NCI-H187 treated with DMSO at 0.1 percent for 48 hours (cell line): Measurements from ENCODE around the gene ERFL.
"Not testable (repeated sequence)": the region's sequence is repeated elsewhere in the genome, so short reads cannot be mapped to it uniquely, and the experiment has no call there.

Source experiments
- DNase-seq: peaks from one replicate; lab custom pipeline; 2025; lab: John Stamatoyannopoulos, UW

The ERFL gene

DNA sequence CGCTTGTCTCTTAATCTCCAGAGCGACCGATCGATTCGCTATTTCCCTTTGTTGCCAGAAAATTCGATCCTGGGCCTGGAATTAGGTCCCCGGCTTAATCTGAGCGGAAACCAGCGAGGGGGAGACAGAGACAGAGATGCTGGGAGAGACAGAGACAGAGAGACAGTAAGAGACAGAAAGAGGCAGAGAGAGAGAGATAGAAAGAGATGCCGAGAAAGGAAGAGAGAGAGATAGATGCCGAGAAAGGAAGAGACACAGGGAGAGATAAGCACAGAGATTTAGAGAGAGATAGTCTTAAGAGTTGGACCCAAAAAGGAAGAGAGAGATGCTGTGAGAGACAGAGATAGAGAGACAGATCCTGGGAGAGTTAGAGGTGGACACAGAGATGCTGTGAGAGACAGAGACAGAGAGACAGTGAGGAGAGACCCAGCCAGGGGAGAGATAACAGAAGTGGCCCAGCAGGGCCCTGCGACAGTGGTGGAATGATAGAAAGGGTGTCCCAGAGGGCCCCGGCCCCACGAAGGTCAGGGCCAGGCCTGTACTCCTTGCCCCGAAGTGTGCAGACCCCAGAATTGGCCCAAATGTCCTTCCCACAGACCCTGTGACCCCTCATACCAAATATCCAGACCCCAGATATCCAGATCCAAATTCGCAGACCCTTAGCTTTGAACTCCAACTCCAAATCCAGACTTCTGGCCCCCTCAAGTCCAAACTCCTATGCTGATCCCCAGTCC lies 1.3 kb downstream of the ERFL start:
- no peak for DNase-seq

DNA sequence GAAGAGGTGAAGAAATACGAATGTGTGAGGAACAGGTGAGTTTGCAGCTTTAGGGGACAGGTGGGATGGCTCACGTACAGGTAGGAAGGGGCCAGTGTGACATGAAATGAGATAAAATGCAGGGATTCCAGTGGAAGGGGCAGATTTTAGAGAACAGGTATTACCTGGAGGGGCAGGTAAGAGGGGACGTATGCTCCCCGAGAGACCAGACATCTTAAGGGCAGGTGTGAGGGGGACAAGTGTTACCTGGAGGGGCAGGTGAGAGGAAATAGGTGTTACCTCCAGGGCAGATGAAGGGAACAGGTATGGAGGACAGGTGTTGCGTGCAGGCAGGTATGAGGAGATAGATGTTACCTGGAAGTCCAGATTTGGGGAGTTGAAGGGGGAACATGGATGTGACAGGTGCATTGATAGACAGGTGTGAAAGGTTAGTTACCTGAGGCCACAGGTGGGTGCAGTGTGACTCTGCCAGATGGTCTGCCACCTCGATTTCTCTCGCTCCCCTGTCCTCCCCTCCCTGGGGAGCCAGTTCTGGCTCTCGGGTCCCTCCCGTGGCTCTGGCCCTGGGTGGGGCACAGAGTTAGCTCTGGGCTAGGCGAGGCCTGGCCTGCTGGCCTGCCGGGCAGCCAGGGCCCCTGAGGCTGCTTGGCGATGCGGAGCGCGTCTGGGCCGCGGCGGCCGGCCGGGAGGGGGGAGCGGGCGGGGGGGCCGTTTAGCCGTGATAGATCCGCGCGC lies 2.1 kb downstream of the ERFL start:
- no peak for DNase-seq

DNA sequence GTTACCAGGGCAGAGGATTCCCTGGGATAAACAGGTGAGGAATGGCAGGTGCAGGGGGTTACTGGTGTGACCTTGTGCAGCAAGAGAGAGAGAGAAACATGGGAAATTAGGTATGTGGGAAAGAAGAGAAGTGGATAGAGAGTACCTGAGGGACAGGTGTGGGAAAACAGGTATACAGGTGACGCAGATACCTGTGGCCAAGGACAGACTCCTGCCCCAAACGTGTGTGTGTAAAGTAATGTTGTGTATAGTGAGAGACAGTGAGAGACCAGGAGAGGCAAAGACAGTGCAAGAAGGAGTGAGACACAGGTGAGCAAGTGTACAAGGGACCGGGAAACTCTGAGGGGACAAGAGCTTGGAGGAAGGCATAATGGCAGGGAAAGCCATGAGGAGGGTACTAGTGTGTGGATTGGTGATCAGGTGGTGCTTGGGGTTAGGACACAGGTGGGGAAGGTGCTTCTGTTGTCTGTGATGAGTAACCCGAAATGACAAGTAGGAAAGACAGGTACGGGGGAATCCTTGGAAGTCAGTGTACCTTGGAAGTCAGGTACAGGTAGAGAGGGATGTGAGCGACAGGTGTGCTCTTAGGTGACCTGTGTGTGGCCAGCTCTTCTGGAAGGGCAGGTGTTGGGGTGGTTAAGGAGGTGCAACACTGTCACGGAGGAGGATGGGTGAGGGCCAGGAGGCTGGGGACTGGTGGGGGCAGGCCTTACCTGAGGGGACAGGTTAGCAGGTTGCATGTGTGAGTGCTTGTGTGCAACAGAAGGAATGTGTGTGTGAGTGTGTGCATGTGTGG lies 2.8 kb downstream of the ERFL start:
- no peak for DNase-seq

DNA sequence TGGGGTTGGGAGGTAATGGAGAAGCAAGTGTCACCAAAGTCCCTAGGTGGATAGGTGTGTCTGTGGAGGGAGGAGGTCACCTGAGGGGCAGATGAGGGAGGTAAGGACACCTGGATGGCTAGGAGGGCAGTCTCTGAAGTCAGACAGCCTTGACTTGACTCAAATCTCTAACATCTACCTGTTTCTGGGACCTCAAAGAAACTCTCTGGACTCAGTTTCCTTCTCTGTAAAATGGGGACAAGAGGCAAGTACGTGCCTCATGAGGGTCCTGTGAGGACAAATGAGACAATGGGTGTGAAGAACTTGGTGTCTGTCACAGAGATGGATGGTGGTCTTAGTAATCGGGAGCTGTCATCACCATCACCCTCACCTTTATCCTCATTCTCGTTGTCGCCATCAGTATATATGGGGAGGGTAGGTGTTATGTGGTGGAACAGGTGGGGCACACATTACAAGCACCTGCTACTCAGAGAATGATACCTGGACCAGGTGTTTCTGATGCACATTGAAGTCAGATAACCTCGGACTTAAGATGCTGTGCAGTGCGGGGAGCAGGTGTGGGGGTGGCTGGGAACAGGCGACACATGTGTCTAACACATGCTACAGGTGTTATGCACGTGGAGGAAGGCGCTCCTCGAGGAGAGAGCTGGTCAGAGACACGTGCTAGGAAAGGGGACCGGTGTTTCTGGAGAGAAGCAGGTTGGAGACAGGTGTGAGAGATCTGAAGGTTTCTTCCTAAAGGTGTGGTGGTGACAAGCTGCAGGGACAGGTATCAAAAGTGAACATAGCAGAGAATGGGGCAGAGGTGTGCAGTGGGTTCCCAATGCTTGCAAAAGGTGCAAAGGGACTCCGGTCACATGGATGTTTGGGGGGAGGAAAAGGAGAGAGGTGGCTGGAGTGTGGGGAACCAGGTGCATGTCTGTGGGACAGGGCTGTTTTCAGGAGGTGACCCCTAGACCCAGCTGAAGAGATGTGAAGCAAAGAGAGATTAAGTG lies 3.8 kb downstream of the ERFL start:
- no peak for DNase-seq

DNA sequence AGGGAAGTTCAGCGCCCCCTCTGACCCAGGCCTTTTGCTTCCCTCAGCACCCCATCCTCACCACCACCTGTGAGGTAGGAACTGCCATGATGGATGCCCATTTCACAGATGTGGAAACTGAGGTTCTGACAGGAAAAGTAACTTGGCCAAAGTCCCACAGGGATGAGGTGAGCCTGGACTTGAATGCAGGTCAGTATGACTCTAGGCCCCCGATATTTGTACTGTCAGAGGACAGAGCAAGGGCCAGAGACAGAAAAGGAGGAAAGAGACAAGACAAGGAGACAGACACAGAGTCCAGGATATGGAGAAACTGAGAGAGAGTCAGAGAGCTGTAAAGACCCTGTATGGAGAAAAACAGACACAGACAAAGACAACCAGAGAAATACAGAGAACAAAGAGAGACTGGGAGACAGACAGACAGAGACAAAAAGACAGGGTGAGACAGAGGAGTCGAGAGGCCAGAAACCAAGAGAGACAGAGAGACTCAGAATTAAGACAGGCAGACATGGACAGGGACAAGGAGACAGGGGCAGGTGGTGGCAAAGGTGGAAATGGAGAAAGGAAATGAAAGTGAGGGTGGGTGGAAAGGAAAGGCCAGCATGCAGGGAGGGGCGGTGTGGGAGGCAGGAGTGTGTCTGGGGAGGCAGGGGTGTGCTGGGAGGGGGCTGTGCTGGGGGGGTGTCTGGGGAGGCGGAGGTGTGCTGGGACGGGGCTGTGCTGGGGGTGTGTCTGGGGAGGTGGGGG lies 5.0 kb downstream of the ERFL start:
- DNase-seq: no peak

DNA sequence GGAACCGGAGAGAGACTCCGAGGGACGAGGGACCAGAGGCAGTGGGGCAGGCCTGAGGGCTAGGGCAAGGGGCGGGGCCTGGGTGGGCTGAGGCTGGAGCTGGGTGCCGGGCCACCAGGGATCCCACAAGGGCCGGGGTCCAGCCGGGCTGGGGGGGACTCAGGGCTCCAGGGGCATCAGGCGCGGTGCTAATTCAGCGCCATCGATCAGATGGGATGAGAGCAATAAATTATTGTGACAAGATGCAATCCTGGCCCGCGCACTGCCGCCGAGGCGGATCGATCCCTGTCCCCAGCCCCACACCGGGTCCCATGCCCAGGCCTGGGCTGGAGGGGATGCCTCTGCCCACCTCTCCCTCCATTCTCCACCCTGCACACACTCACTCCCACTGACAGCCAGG lies 5.7 kb downstream of the ERFL start:
- no peak for DNase-seq

DNA sequence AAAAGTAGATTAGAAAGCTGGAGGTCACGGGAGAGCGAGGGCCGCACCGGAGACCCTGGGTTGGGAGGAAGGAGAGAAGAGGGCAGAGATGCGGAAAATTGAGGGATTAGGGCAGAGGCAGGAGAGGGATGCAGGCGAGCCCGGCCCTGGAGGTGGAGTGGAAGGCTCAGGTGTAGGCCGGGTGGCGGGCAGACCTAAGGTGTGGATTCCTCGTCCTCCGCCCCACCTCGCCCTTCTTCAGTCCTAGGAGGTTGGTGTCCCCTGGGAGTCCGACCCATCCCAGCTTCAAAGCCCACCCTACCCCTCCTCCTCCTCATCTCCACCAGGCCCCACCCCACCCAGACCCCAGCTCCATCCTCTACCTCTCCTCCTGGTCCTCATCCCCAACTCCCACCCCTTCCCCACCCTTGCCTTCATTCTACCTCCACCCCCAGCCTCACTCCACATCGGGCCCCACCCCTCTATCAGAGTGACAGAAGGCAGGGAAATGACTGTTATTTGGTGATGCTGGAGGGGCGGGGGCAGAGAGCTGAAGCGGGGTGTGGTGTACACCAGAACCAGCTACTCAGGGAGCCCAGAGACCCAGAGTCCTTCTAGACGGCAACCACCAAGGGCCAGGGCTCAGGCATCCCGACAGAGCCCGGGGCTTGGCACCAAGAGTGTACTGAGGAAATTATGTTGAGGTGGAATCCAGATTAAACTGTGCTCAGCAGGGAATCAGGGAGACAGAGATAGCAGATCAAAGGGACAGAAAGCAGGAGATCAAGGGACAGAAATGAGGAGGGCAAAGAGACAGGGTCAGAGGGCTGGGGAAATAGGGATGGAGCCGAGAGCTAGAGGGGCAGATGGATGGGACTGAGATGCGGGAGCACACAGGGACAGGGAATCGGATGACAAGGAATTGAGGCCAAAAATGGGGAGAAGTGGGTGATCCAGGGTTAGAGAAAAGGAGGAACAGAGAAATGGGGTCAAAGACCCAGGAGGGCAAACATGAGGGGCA lies 6.4 kb downstream of the ERFL start:
- no peak for DNase-seq

DNA sequence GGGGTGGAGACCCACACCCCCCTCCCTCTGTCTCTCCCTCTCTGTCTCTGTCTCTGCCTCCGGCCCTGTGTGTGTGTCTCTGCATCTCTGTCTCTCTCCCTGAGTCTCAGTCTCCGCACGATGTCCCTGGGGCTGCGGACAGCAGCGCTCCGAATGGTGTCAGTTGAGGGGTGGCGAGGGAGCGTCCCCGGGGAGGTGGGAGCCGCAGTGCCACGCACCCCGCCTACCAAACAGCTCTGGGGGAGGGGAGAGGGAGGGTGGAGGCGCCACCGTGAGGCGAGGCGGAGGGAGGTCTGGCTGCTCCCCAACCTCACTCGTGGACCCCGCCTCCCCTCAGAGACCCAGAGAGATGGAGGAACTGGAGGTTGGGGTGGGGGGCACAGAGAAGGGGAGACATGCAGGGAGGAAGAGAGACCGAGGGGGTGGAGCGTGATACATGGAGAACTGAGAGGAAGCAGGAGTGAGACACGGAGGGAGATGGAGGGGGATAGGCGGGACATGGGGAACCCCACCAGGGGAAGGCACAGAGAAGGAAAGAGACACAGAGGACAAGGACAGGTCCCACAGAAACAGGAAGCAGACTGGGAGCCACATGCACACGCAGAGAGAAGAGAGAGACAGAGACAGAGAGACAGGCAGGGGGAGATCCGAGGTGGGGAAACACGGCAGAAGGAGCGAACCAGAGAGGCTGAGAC lies 7.2 kb downstream of the ERFL start:
- no peak for DNase-seq

DNA sequence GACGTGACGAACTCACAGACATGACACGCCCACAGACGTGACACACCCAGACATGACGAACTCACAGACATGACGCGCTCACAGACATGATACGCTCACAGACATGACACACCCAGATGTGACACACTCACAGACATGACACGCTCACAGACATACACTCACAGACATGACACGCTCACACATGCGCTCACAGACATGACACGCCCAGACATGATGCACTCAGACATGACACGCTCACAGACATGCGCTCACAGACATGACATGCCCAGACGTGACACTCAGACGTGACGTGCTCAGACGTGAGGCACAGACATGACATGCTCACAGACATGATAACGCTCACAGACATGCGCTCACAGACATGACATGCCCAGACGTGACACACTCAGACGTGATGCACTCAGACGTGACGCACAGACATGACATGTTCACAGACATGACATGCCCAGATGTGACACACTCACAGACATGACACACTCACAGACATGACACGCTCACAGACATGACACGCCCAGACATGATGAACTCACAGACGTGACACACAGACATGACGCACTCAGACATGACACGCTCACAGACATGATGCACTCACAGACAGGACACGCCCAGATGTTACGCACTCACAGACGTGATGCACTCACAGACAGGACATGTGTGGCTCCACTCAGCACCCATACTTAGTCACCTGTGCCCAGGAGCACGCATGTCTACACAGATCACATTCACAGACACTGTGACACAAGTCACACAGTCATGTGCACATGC lies 8.1 kb downstream of the ERFL start:
- DNase-seq: no peak

DNA sequence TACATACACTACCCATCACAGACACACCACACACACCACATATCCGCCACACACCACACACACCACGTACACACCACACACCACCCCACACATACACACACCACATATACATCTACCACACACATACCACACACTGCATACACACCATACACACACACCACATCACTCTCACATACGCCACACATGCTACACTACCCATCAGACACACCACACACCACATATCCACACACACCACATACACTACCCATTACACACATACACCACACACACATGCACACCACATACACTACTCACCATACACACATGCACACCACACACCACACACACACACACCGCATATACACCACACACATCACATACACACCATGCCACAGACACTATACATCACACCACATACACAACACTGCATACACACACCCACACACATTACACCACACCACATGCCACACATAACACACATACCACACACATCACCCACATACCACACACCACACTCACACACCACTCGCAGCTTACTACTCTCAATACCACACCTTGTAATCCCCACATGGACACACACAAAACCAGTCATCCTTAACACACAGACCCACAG lies 9.5 kb downstream of the ERFL start:
- DNase-seq: no peak

DNA sequence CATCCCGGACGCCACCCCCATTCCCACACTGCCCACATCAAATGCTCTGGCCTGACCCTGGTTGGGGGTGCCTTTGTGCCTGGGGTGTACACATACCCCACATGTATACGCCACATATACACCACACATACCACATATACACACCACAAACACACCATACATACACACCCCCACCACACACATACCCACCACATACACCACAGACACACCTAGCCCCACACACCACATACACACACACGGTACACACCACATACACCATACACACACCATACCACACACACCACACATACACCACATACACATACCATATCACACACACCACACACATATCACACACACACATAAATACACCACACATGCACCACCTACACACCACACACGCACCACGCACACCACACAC lies 10.2 kb downstream of the ERFL start:
- no peak for DNase-seq

DNA sequence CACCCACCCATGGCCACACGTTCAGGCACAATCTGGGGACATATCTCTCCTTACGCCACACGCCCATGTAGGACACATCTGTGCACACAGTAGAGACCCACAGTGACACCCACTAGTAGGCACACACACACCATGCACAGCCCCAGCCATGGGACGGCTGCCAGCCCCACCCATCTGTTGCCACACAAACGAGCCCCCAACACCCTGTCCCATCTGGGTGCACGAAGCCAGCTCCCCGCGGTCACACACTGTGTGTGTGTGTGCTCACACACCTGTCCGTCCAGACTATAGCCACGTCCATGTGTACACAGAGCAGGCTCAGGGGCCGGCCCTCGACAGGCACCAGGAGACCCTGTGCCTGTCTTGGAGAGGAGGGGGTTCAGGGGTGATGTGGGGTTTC lies 10.6 kb downstream of the ERFL start:
- DNase-seq: no peak

DNA sequence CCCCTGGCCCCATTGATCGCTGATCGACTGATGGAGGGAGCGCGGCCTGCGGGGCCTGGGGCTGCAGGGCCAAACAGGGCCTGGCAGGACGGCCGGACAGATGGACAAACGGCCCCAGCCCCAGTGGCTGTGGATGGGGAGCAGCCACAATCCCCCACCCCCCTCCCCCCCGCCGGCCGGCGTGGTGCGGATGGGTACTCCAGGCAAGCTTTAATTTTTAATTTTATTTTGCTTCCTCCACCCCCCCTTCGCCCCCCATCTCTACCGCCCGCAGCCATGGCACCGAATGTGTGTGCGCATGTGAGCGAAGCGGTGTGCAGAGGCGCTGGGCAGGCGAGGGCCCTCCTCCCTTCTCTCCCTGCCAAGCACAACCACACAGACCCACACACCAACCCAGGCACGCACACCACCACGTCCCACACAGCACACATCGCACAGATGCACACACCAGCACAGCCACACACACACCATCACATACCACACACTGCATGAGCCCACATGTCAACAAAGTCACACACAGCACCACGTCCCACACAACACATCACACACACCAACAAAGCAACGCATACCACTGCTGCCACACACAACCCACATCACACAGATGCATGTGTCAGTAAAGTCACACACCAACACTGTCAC lies 12.4 kb downstream of the ERFL start:
- DNase-seq: no peak

DNA sequence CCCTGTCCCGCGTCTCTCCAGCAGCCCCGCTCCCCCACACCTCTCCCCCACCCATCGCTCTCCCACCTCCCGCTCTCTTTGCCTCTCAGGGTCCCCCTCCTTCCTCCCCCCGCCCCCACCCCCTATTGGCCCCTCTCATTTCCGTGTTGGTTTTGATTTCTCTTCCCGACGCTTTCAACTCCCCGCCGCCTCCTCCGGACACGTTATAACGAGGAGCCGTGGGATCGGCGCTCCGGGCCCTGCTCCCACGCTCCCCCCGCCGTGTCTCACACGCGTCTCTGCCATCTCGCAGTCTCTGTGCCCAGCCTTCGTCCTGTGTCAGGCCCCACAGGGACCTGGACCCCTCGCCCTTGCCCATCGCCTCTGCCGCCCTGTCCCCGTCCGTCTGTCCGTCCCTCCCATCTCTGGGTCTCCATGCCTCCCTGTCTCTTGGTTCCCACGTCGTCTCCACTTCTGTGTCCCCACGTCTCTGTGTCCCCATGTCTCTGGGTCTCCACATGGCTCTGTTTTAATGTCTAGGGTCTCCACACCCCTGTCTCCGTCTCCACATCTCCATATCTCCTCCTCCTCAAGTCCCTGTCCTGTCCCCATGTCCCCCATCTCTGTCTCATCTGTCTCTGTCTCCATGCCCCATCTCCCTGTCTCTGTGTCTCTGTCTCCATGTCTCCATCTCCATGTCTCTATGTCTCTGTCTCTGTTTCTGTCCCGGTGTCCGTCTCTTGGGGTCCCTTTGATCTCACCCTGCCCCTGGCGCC lies 13.1 kb downstream of the ERFL start:
- no peak for DNase-seq

DNA sequence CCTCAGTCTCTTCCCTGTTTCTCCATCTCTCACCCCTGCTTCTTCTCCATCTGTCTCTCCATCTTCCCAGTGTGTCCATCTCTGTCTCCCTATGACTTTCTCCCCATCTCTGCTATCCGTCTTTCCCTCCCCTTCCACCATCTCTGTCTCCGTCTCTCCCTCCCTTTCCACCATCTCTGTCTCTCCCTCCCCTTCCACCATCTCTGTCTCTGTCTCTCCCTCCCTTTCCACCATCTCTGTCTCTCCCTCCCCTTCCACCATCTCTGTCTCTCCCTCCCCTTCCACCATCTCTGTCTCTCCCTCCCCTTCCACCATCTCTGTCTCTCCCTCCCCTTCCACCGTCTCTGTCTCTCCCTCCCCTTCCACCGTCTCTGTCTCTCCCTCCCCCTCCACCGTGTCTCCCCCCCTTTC lies 13.8 kb downstream of the ERFL start:
- not testable (repeated sequence) for DNase-seq

DNA sequence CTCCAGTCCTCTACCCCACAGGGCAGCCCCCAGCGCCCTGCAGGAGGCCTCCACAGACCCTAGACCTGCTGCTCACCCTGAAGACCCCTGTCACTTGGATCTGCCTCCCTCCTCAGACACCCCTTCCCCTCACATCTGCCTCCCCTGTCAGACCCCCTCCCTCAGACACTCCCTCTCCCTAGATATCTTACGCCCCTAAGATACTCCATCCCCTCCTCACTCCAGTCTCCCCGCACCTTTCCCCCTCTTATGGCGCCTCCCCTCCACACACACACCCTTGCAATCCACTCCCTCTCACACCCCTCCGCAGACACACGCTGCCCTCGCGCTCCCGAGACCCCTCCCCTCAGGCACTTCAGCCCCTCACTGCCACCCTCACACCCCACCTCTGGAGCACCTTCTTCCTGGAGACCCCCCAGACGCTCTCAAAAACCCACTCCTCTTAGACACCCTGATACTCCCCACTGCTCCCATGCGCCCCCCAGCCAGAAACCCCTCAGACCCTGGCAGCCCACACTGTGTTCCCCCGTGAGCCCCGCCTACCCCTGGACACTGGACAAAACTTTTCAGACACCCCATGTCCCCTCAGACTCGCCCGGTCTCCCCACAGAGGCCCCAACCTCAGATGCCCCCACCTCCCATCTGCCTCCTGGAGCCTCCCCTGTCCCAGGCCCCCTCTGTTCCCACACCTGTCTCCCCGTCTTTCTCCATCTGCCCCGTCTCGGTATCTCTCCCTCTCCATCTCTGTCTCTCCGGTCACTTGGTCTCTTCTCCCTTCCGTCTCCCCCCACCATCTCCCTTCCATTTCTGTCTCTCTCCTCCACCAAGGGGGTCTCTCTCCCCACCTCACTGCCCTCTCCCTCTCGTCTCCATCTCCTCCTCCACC lies 14.5 kb downstream of the ERFL start:
- no peak for DNase-seq
